A549 (cell line): Measurements from ENCODE around the gene GRK5.

Source experiments
- BCL3 ChIP-seq: fragments of >200 bp; sonication (Bioruptor Twin); formaldehyde crosslinking; IDR thresholded peaks from 3 replicates; pipeline ENCODE4 v1.6.1; 2016
- CBX2 ChIP-seq: fragments of 200-600 bp; sonication (generic); IDR thresholded peaks from 2 replicates; pipeline ENCODE4 v1.6.1; 2016; ENCODE audit warnings: low read depth, mild to moderate bottlenecking, borderline replicate concordance
- CEBPB ChIP-seq, 2 experiments: fragments of >200 bp in 1 of 2; sonication (Bioruptor Twin) in 1 of 2; formaldehyde crosslinking in 1 of 2; IDR thresholded peaks; 2 replicates each; pipeline ENCODE4 v1.6.1; 2012 to 2016
- CTCF ChIP-seq: fragments of >200 bp; sonication (Bioruptor Twin); formaldehyde crosslinking; IDR thresholded peaks from 3 replicates; pipeline ENCODE4 v1.5.1; 2016
- EP300 ChIP-seq, 2 experiments: fragments of >200 bp; sonication (Bioruptor Twin); formaldehyde crosslinking; IDR thresholded peaks; 2 replicates in 1 of 2; 3 replicates in 1 of 2; pipeline ENCODE4 v1.6.1; 2016 to 2017
- KDM1A ChIP-seq: fragments of 200-600 bp; sonication (generic); IDR thresholded peaks from 2 replicates; pipeline ENCODE4 v1.6.1; 2016; ENCODE audit warnings: low read depth, mild to moderate bottlenecking
- KDM5A ChIP-seq: fragments of 200-600 bp; sonication (generic); IDR thresholded peaks from 2 replicates; pipeline ENCODE4 v1.6.1; 2016; ENCODE audit warnings: antibody characterized with exemption, mild to moderate bottlenecking
- POLR2A ChIP-seq: IDR thresholded peaks from 2 replicates; pipeline ENCODE4 v1.6.1; 2012; ENCODE audit warnings: mild to moderate bottlenecking, low read length
- RAD21 ChIP-seq, 2 experiments: fragments of >200 bp in 1 of 2; sonication (Bioruptor Twin) in 1 of 2; formaldehyde crosslinking in 1 of 2; IDR thresholded peaks in 1 of 2; conservative IDR thresholded peaks in 1 of 2; 2 replicates in 1 of 2; 3 replicates in 1 of 2; pipeline ENCODE4 v1.6.1; 2012 to 2018; ENCODE audit warnings: inconsistent platforms in 1 of 2
- RARB ChIP-seq: fragments of 250-450 bp; sonication (Bioruptor Pico); IDR thresholded peaks from 2 replicates; pipeline ENCODE4 v1.8.0; 2021; ENCODE audit warnings: mild to moderate bottlenecking, moderate library complexity
- RCOR1 ChIP-seq: fragments of 150-350 bp; IDR thresholded peaks from 2 replicates; pipeline ENCODE4 v1.6.1; 2014; ENCODE audit warnings: antibody characterized with exemption, low read length, low read depth
- USF2 ChIP-seq: fragments of 450-650 bp; IDR thresholded peaks from 2 replicates; pipeline ENCODE4 v1.6.1; 2014; ENCODE audit warnings: antibody characterized with exemption

- TF ChIP-seq USF2 (no peak), POLR2A (no peak), CEBPB (IDR thresholded peaks at IDR 0.05) (no peak), BCL3 (no peak), KDM1A (no peak), RCOR1 (no peak), CTCF (no peak), RARB (CRISPR knock-in tag) (no peak), EP300 (IDR thresholded peaks at IDR 0.05) (no peak), CBX2 (no peak), KDM5A (no peak), RAD21 (conservative IDR thresholded peaks at IDR 0.05 in 1 of 2, IDR thresholded peaks at IDR 0.05 in 1 of 2) (no peak)
Measured at GRCh38 chr10:119384127-119384526, 176.8 kb downstream of the GRK5 start.
